ENCODE results near the gene ARHGAP6. TPM values are rescaled to one million over a fixed set of nuclear protein-coding genes. Genes with fewer than 3 reads are reported as not detected.

Gene ARHGAP6, protein sequence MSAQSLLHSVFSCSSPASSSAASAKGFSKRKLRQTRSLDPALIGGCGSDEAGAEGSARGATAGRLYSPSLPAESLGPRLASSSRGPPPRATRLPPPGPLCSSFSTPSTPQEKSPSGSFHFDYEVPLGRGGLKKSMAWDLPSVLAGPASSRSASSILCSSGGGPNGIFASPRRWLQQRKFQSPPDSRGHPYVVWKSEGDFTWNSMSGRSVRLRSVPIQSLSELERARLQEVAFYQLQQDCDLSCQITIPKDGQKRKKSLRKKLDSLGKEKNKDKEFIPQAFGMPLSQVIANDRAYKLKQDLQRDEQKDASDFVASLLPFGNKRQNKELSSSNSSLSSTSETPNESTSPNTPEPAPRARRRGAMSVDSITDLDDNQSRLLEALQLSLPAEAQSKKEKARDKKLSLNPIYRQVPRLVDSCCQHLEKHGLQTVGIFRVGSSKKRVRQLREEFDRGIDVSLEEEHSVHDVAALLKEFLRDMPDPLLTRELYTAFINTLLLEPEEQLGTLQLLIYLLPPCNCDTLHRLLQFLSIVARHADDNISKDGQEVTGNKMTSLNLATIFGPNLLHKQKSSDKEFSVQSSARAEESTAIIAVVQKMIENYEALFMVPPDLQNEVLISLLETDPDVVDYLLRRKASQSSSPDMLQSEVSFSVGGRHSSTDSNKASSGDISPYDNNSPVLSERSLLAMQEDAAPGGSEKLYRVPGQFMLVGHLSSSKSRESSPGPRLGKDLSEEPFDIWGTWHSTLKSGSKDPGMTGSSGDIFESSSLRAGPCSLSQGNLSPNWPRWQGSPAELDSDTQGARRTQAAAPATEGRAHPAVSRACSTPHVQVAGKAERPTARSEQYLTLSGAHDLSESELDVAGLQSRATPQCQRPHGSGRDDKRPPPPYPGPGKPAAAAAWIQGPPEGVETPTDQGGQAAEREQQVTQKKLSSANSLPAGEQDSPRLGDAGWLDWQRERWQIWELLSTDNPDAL (N-terminal part only)
- total RNA-seq: 1 to 10 TPM; 2.1 to 6.6 (median 2.7) TPM
- 1 to 10 TPM; 2.2 TPM for polyA plus RNA-seq
- long read RNA-seq, donor 1, partial matches to known transcripts: 1 of 2 reads
- long read RNA-seq, donor 1, other reads (novel, unspliced or antisense): 1 of 2 reads
- long read RNA-seq, donor 2, partial matches to known transcripts: 1 of 4 reads
- long read RNA-seq, donor 2, other reads (novel, unspliced or antisense): 2 of 4 reads
- long read RNA-seq, donor 3, partial matches to known transcripts: 2 of 3 reads
- long read RNA-seq, donor 3, other reads (novel, unspliced or antisense): 0 of 3 reads

DNA sequence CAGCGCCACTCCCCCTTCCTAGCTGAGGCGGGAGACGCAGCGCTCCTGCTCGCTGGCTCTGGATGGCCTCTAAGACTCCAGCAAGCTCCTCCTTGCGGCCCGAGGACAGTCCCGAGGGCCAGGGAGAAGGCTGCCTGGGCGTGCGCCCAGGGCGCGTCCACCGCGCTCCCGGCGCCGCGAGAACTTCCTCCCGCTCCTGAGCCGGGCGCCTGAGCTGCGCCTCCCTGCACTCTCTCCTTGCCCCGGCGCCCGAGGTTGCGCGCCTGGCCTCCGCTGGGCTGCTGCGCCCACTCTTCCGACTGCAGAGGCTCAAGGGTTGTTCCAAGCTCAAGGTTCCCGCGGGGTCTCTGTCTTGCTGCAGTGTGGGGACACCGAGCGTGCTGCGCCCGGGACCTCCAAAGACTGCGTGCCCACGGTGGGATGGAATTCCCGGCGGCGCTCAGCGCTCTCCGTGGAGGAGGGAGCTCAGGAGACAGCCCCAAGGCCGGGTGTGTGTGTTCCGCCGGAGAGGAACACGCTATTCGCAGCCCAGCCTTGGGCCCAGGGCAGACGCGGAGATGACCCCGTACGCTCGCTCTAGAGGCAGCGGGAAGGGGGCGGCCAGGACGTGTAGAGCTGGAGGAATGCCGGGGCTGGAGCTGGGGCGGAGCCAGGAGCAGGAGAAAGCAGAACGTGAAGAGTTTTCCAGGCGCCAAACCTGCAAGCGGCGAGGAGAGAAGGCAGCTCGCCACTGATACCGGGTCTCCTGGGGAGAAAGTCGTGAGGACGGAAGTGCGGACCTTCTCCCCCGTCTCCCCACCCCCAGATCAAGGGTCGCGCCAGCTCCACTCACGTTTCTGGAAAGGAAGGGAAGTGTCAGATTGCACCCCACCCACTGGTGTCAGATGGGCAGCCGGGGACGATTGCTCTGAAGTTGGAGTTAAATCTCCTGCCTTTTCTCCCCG, at the start of gene ARHGAP6:
Gene ARHGAP6 (minus strand): TSS at position 753 of the 944 bp plus-strand sequence. CDS start 1,092 bp downstream, outside the sequence.
- 0 to 31% (median 12%) methylated on average over 62 to 74 of the region's 74 CpGs for WGBS, 4 donors
- intact Hi-C loops (cut with DNase I): loop anchor here in 1 of 10 donors (5.0 kb wide), 1 partner anchor 57 kb away; no protein-coding TSS in a partner anchor
- Histone ChIP-seq H3K36me3 (no peaks in the 10 kb centered on the region), H3K4me3 (peak within 1 kb of the TSS; percentile 27 to 65 (median 51)), H3K4me1 (peaks cover 0 to 16% (median 0%) of the 10 kb centered on the region in 12 donors), H3K9me3 (no peaks in the 10 kb centered on the region), H3K27me3 (peaks cover 0 to 66% (median 0%) of the 10 kb centered on the region in 9 donors), H3K27ac (peak within 1 kb of the TSS in 8 of 12 donors; percentile 8 to 80 (median 37))
- peak in 3 of 4 donors; percentile 74 to 85 (median 82) for ATAC-seq
- peak; percentile 28 to 73 (median 47) for DNase-seq
- TF ChIP-seq, protein P1, sequence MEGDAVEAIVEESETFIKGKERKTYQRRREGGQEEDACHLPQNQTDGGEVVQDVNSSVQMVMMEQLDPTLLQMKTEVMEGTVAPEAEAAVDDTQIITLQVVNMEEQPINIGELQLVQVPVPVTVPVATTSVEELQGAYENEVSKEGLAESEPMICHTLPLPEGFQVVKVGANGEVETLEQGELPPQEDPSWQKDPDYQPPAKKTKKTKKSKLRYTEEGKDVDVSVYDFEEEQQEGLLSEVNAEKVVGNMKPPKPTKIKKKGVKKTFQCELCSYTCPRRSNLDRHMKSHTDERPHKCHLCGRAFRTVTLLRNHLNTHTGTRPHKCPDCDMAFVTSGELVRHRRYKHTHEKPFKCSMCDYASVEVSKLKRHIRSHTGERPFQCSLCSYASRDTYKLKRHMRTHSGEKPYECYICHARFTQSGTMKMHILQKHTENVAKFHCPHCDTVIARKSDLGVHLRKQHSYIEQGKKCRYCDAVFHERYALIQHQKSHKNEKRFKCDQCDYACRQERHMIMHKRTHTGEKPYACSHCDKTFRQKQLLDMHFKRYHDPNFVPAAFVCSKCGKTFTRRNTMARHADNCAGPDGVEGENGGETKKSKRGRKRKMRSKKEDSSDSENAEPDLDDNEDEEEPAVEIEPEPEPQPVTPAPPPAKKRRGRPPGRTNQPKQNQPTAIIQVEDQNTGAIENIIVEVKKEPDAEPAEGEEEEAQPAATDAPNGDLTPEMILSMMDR (IDR thresholded peaks at IDR 0.05): no peak
- no peak for TF ChIP-seq POLR2A (IDR thresholded peaks at IDR 0.05)

DNA sequence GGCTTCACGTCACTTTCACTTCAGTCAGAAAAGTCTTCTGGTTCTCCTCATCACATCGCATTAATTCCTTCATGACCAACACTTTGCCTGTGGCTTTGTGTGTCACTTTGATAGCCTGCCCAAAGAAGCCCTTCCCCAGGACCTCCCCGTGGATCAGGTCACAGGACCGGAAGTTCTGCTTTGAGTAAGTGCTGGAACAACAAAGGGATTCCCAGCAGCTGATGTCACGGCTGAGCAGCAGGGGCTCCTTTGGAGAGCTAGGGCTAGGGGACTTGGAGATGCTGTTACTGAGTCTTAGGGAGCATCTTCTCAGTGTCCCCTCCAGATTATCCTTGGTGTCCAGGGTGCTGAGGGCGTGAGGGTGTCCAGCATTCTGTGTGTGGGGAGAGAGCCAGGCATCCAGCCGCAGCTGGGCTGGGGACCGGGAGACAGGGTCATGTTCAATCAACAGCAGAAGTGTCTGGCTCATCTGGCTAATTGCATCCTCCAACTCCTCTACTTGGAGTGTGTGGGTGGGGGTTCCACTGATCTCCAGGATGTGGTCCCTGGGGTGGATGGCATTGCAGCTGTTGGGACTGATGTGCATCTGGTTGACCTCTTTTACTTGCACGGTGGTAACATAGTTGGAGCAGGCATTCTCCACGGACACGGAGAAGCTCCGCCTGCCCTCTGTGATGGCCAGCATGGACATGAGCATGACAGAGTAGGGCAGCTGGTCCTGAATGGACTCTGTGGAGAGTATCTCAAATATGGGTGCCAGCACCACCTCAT, 39.2 kb upstream of the ARHGAP6 start:
- DNase-seq (no peak), ATAC-seq (no peak)
- 64 to 76% (median 72%) methylated on average over 11 to 12 of the region's 12 CpGs for WGBS, 4 donors
- Histone ChIP-seq H3K9me3 (no peaks in the 10 kb centered on the region), H3K36me3 (no peaks in the 10 kb centered on the region), H3K27ac (no peak overlapping the region), H3K4me1 (no peaks in the 10 kb centered on the region), H3K4me3 (no peak overlapping the region), H3K27me3 (no peaks in the 10 kb centered on the region)
- TF ChIP-seq POLR2A (IDR thresholded peaks at IDR 0.05): no peak
- TF ChIP-seq, protein P1 (IDR thresholded peaks at IDR 0.05): no peak
- intact Hi-C loops (cut with DNase I): no loop called here

DNA sequence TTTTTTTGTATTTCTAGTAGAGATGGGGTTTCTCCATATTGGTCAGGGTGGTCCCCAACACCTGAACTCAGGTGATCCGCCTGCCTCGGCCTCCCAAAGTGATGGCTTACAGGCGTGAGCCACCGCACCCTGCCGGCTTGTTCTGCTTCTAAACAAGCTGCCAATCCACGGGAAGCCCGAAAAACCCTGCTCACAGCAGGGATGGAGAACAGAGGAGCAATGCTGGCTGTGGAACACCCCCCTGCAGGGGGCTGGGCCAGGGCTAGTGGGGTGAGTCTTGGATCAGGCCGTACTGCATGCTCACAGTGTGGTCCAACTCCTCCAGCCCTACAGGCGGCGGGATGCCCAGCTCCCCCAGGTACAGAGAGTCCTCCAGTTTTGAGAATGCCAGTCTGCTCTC, 38.1 kb upstream of the ARHGAP6 start:
- Histone ChIP-seq H3K4me1 (no peaks in the 10 kb centered on the region), H3K27ac (no peak overlapping the region), H3K27me3 (no peaks in the 10 kb centered on the region), H3K36me3 (no peaks in the 10 kb centered on the region), H3K9me3 (no peaks in the 10 kb centered on the region), H3K4me3 (no peak overlapping the region)
- DNase-seq: no peak
- no peak for TF ChIP-seq POLR2A (IDR thresholded peaks at IDR 0.05)
- TF ChIP-seq, protein P1 (IDR thresholded peaks at IDR 0.05): no peak
- intact Hi-C loops (cut with DNase I): no loop called here
- no peak for ATAC-seq
- 78 to 94% (median 86%) methylated on average over 8 to 10 of the region's 10 CpGs for WGBS, 4 donors

Measured in heart left ventricle (tissue), 16 donors.